Thoracic aorta (tissue), 2 donors: ENCODE data around the gene KCNE1. TPM values are rescaled to one million over a fixed set of nuclear protein-coding genes. Genes with fewer than 3 reads are reported as not detected.
"Not testable (repeated sequence)": the region's sequence is repeated elsewhere in the genome, so short reads cannot be mapped to it uniquely, and the experiment has no call there.

Source experiments
- ATAC-seq: fragments of 150-250 bp; one replicate; pipeline ENCODE4 v1.8.0; 2017; ENCODE audit warnings: low read depth; ENCODE audit not compliant: insufficient number of reproducible peaks, low FRiP score
- DNase-seq: peaks from one replicate; pipeline ENCODE4 v3.0.0-alpha.2; 2020; ENCODE audit warnings: low spot score
- H3K27ac ChIP-seq, 2 donors: fragments of 200-600 bp; sonication (generic); 1 replicate in 1 of 2; 2 replicates in 1 of 2; pipeline ENCODE4 v1.5.1; 2016; ENCODE audit warnings: mild to moderate bottlenecking in 2 of 2, moderate library complexity in 2 of 2
- H3K27me3 ChIP-seq: fragments of 200-600 bp; sonication (generic); replicated peaks from 2 replicates; pipeline ENCODE4 v1.6.0; 2016; ENCODE audit warnings: mild to moderate bottlenecking; ENCODE audit not compliant: insufficient read depth
- H3K36me3 ChIP-seq: fragments of 200-600 bp; sonication (generic); one replicate; pipeline ENCODE4 v1.5.1; 2016
- H3K4me1 ChIP-seq, 2 donors: fragments of 200-600 bp; sonication (generic); 1 replicate in 1 of 2; 2 replicates in 1 of 2; pipeline versions ENCODE4 v1.5.1 to v1.6.0; 2016; ENCODE audit warnings: low read depth in 2 of 2, mild to moderate bottlenecking in 1 of 2; ENCODE audit not compliant: control insufficient read depth in 1 of 2
- H3K4me3 ChIP-seq: fragments of 200-600 bp; sonication (generic); 2 replicates; pipeline ENCODE4 v1.5.1; 2016; ENCODE audit warnings: mild to moderate bottlenecking
- H3K9me3 ChIP-seq: fragments of 200-600 bp; sonication (generic); 2 replicates; pipeline ENCODE4 v1.5.1; 2016
- total RNA-seq, 2 donors: library from RNA; depleted of rRNA; stranded (reverse); fragments of >200 nt; gene quantifications; one replicate each; pipeline versions ENCODE4 v1.1.0 to v1.2.3, GENCODE V29; 2016
- TF ChIP-seq, protein P1 (sequence below): fragments of 200-600 bp; sonication (generic); IDR thresholded peaks from one replicate; pipeline ENCODE4 v1.5.1; 2019; ENCODE audit warnings: antibody characterized with exemption

KCNE1 gene
- total RNA-seq, 2 donors from 2014 or later = 10.8 TPM

DNA sequence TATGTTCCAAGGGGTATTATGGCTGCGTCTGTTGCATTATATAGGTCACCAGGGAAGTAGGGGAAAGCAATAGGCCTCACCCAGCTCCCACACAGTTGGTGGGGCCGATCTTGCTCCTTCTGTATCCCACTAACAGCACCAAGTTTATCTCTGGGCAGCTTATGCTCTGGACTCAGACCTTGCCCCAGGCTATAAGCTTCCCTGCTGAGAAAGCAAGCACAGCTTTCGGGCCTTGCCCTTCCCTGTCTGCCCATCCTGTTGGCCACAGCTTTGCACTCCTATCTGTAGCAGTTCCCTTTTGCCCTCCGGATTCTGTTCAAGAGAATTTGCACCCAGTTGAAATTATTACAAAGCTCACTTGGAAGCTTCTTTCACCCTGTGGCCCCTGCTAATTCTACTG, 12.9 kb downstream of the KCNE1 start:
- Histone ChIP-seq H3K9me3 (peaks cover 24% of the 10 kb centered on the region), H3K4me3 (no peak overlapping the region), H3K36me3 (no peaks in the 10 kb centered on the region), H3K27me3 (no peaks in the 10 kb centered on the region), H3K4me1 (no peaks in the 10 kb centered on the region), H3K27ac (no peak overlapping the region)
- ATAC-seq = no peak
- TF ChIP-seq, protein P1, sequence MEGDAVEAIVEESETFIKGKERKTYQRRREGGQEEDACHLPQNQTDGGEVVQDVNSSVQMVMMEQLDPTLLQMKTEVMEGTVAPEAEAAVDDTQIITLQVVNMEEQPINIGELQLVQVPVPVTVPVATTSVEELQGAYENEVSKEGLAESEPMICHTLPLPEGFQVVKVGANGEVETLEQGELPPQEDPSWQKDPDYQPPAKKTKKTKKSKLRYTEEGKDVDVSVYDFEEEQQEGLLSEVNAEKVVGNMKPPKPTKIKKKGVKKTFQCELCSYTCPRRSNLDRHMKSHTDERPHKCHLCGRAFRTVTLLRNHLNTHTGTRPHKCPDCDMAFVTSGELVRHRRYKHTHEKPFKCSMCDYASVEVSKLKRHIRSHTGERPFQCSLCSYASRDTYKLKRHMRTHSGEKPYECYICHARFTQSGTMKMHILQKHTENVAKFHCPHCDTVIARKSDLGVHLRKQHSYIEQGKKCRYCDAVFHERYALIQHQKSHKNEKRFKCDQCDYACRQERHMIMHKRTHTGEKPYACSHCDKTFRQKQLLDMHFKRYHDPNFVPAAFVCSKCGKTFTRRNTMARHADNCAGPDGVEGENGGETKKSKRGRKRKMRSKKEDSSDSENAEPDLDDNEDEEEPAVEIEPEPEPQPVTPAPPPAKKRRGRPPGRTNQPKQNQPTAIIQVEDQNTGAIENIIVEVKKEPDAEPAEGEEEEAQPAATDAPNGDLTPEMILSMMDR = no peak
- no peak for DNase-seq

DNA sequence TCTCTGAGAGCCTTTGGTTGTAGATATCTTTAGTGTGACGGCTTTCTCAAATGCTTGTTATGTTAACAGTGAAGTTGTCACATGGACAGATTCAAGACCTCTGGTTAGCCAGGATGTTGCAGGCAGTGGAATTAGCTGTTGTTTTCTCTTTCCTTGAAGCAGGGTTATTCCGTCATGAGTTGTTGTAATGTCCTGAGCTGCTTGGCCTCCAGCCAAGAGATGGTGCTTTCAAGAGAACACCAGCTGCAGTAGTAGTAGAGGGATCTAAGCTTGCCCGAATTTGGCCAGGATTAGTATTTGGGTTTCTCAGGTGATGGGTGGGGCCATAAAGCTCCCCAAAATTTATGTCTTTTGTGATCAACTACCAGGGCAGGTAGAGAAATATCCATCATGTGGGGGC, 13.4 kb downstream of the KCNE1 start:
- no peak for ATAC-seq
- TF ChIP-seq, protein P1 = no peak

DNA sequence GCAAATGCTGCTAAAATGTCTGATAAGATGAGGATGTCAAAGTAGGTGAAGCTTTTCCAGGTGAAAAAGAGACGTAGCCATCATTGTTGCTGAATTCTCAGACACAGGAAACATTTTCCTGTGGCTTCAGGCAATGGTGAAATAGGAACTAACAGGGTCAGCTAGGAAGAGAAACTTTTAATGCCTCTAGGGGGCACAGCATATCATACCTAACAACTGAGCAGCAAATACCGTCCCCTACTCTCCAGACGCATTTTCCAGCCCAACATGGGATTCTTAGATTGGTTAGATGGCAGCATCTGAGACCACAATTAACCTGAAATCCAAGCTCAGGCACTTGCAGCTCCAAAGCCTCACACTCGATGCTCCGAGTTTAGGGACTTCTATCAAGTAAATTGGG, 28.2 kb downstream of the KCNE1 start:
- not testable (repeated sequence) for ATAC-seq, H3K27me3 ChIP-seq, H3K36me3 ChIP-seq, H3K4me1 ChIP-seq, H3K4me3 ChIP-seq, H3K9me3 ChIP-seq, H3K27ac ChIP-seq, DNase-seq

More for the DNA sequence above, 13.4 kb downstream of the KCNE1 start:
- Histone ChIP-seq H3K27me3 (no peaks in the 10 kb centered on the region), H3K36me3 (no peaks in the 10 kb centered on the region), H3K4me1 (no peaks in the 10 kb centered on the region), H3K27ac (no peak overlapping the region), H3K4me3 (no peak overlapping the region), H3K9me3 (peaks cover 24% of the 10 kb centered on the region)
- no peak for DNase-seq

DNA sequence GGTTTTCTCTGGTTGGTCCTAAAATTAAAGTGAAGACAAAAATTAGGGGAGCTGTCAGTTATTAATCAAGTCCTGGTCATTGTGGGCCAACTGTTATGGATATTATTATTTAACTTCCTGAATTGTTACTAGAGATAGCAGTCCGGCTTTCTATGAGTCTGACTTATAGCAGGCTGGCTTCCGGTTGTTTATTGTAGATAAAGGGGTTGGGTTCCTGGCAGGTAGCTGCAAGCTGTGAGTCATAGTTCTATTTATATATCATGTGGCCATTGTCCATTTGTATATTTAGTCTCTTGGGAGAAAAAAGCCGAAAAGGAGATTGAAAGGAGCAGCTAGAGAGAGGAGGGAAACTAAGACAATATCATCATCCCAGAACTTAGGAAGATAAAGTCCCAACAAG, 28.6 kb downstream of the KCNE1 start:
- not testable (repeated sequence) for H3K27me3 ChIP-seq, H3K27ac ChIP-seq, DNase-seq, H3K4me1 ChIP-seq, H3K9me3 ChIP-seq, ATAC-seq, H3K36me3 ChIP-seq, H3K4me3 ChIP-seq

DNA sequence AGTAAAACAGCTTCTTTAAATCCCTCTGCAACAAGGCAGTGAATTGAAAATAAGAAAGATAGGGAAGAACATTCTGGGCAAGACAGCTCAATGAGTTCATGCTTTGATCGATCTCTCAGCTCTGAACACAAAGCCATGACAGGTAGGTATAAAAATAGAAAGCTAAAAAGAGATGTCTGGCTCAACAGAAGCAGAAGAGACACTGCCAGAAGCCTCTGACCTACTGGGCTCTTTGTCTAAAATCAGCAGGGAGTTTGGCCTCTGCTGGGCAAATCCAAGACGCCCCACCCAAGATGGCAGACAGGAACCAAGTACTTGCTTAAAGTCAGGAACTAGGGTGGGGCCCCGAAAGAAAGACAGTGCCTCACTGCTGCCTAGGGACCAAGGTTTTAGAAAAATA, 44.7 kb downstream of the KCNE1 start:
- not testable (repeated sequence) for H3K4me1 ChIP-seq, H3K27ac ChIP-seq, H3K9me3 ChIP-seq, ATAC-seq, H3K4me3 ChIP-seq, H3K36me3 ChIP-seq, DNase-seq, H3K27me3 ChIP-seq

DNA sequence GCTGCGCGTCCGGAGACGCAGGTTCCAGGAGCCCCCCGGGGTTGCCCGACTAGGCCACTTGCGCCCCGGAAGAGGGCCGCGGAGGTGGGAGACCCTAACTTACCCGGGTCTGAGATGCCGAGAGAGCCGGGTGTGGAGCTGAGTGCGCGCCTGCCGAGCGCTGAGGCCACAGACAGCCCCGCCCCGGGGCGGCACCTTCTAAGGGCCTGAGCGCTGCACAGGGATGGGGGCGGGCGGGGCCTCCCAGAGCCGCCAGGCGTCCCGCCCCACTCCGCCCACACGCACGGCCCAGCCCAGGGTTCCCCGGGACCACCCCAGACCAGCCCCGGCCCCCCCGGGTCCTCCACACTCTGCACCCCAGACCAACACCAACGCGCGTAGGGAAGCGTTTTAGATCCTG, 52.6 kb downstream of the KCNE1 start:
- not testable (repeated sequence) for DNase-seq, ATAC-seq, H3K27me3 ChIP-seq

DNA sequence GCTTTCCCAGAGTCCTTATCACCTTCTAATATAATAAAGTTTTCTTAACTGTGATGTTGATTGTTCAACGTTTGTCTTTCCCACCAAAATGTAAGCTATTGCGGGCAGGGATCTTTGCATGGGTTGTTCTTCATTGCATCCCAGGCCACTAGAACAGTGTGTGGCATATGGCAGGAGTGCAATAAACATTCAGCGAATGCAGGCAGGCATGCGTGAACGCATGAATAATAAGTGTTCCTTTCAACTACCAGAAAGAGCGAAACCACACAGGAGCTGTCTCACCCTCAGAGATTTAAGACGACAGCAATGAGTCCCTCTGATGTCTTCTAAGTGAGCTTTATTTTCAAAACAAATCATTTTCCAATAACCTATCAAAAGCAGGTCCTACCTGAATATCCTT, 53.7 kb downstream of the KCNE1 start:
- H3K4me1 ChIP-seq, DNase-seq, H3K9me3 ChIP-seq, H3K36me3 ChIP-seq, H3K4me3 ChIP-seq, ATAC-seq, H3K27ac ChIP-seq, H3K27me3 ChIP-seq: not testable (repeated sequence)

More for the DNA sequence above, 52.6 kb downstream of the KCNE1 start:
- not testable (repeated sequence) for H3K4me1 ChIP-seq, H3K9me3 ChIP-seq, H3K36me3 ChIP-seq, H3K27ac ChIP-seq, H3K4me3 ChIP-seq

DNA sequence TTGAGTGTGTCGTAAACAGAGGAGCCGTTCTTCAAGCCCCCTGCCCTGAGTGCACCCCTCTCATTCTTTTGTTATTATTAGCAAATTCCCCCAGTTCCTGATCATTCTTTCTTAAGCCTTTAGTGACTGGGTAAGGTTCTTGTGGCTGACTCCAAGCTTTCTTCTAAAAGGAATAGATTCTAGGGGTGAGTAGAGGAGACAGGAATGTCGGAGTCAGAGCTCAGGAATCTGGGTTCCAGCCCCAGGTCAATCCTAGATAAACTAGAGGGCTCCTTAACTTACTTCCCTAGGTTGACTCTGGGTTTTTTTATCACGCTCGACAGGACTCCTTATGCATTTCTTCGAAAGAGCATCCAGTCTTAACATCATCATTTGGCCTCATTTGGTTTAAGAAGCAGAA, 55.8 kb downstream of the KCNE1 start:
- not testable (repeated sequence) for H3K27me3 ChIP-seq, H3K27ac ChIP-seq, H3K4me3 ChIP-seq, ATAC-seq, H3K4me1 ChIP-seq, H3K9me3 ChIP-seq, H3K36me3 ChIP-seq, DNase-seq

DNA sequence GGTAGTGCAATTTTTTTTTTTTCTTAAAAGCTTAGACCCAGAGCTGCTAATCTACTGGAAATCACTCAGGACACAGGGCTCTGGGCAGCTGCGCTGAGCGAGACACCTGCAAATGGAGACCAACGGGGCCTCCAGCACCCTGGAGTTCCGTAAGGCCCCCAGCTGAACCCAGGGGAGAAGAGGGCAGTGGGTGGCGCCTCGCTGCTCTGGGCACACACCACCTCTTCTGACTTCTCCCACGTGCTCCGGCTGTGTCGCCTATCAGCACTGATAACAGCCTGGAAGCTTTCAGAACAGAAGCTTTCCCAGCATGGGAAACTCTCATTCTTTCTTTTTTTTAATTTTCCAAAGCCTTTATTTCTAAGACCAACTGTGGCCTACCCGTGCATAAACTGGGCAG, 56.4 kb downstream of the KCNE1 start:
- H3K36me3 ChIP-seq, H3K9me3 ChIP-seq, H3K4me1 ChIP-seq, H3K27me3 ChIP-seq, DNase-seq, H3K27ac ChIP-seq, ATAC-seq, H3K4me3 ChIP-seq: not testable (repeated sequence)

DNA sequence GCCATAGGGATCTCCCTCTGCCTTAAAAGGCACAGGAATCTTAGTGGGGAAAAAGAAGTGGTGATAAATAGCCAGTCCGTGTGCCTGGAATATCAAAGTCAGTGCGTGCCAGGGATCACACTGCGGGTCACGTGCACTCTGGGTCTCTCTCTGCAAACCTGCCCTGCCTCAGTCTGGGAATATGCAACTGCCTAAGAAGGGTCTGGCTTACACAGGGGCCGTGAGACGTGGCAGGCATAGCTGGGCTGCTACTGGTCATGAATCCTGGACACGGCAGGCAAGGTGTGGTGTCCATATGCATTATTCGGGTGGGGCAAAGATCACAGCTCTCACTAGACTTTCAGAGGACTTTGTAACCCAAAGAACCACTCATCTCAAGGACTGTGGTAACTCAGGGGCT, 65.0 kb downstream of the KCNE1 start:
- H3K4me1 ChIP-seq, H3K9me3 ChIP-seq, H3K27ac ChIP-seq, H3K4me3 ChIP-seq, DNase-seq, H3K36me3 ChIP-seq, H3K27me3 ChIP-seq, ATAC-seq: not testable (repeated sequence)

DNA sequence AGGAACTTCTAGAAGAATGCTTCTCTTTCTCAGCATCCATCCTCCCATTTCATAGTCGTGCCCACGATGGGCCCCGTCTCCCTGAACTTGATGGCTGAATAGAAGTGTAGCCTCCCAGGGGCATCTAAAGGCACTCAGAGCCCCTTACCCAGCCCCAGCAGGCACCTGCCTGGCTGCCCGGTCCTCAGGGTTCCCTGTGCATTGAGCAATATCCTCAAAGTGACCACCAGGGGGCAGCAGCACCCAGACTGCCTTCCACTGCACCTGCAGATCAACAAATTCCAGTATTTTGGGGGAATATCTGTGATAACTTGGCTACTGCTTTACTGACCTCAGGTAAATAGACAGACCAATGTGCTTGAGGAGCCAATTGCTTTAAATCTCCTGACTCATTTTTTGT, 68.5 kb downstream of the KCNE1 start:
- not testable (repeated sequence) for H3K4me1 ChIP-seq, H3K4me3 ChIP-seq, DNase-seq, H3K9me3 ChIP-seq, ATAC-seq, H3K27me3 ChIP-seq, H3K36me3 ChIP-seq, H3K27ac ChIP-seq
